NCI-H1417 treated with DMSO at 0.1 percent for 48 hours (cell line): Measurements from ENCODE around the gene TRPM7.
"Not testable (repeated sequence)": the region's sequence is repeated elsewhere in the genome, so short reads cannot be mapped to it uniquely, and the experiment has no call there.

Experiments used
- DNase-seq: peaks from one replicate; lab custom pipeline; 2025; lab: John Stamatoyannopoulos, UW

TRPM7 gene

GRCh38 chr15:50670115-50670514 lies 16.5 kb downstream of the TRPM7 start:
- no peak for DNase-seq

GRCh38 chr15:50669611-50670010 lies 17.0 kb downstream of the TRPM7 start:
- DNase-seq: no peak

GRCh38 chr15:50665938-50666337 lies 20.7 kb downstream of the TRPM7 start:
- no peak for DNase-seq

GRCh38 chr15:50655555-50655954 lies 31.0 kb downstream of the TRPM7 start:
- DNase-seq: no peak

- no peak for DNase-seq
Measured at GRCh38 chr15:50653156-50653743, 33.3 kb downstream of the TRPM7 start.

GRCh38 chr15:50652671-50653070 lies 33.9 kb downstream of the TRPM7 start:
- DNase-seq: no peak

GRCh38 chr15:50641318-50641717 lies 45.3 kb downstream of the TRPM7 start:
- DNase-seq: no peak

- no peak for DNase-seq
Measured at GRCh38 chr15:50636146-50636545, 50.5 kb downstream of the TRPM7 start.

- no peak for DNase-seq
Measured at GRCh38 chr15:50633653-50634052, 52.9 kb downstream of the TRPM7 start.

- no peak for DNase-seq
Measured at GRCh38 chr15:50628421-50628820, 58.2 kb downstream of the TRPM7 start.

GRCh38 chr15:50627351-50628055 lies 59.1 kb downstream of the TRPM7 start:
- no peak for DNase-seq

GRCh38 chr15:50624616-50625168 lies 61.9 kb downstream of the TRPM7 start:
- no peak for DNase-seq

- DNase-seq: not testable (repeated sequence)
Measured at GRCh38 chr15:50622361-50622943, 64.1 kb downstream of the TRPM7 start.

- DNase-seq: not testable (repeated sequence)
Measured at GRCh38 chr15:50616960-50617359, 69.6 kb downstream of the TRPM7 start.

- DNase-seq: not testable (repeated sequence)
Measured at GRCh38 chr15:50616554-50616953, 70.0 kb downstream of the TRPM7 start.

- no peak for DNase-seq
Measured at GRCh38 chr15:50613600-50613999, 73.0 kb downstream of the TRPM7 start.

GRCh38 chr15:50607129-50607528 lies 79.5 kb downstream of the TRPM7 start:
- DNase-seq: no peak

- DNase-seq: no peak
Measured at GRCh38 chr15:50605462-50605861, 81.1 kb downstream of the TRPM7 start.

- DNase-seq: not testable (repeated sequence)
Measured at GRCh38 chr15:50602028-50602427, 84.6 kb downstream of the TRPM7 start.

- no peak for DNase-seq
Measured at GRCh38 chr15:50594311-50594710, 92.3 kb downstream of the TRPM7 start.

GRCh38 chr15:50593761-50594160 lies 92.8 kb downstream of the TRPM7 start:
- DNase-seq: no peak

- no peak for DNase-seq
Measured at GRCh38 chr15:50590288-50590687, 96.3 kb downstream of the TRPM7 start.

GRCh38 chr15:50577492-50577891 lies 109.1 kb downstream of the TRPM7 start:
- no peak for DNase-seq
